ENCODE results near the gene ZMYND10. TPM values are rescaled to one million over a fixed set of nuclear protein-coding genes. Genes with fewer than 3 reads are reported as not detected.

ZMYND10 gene
- total RNA-seq, 2 donors from 2014 or later = 0.26 to 0.31 TPM

DNA sequence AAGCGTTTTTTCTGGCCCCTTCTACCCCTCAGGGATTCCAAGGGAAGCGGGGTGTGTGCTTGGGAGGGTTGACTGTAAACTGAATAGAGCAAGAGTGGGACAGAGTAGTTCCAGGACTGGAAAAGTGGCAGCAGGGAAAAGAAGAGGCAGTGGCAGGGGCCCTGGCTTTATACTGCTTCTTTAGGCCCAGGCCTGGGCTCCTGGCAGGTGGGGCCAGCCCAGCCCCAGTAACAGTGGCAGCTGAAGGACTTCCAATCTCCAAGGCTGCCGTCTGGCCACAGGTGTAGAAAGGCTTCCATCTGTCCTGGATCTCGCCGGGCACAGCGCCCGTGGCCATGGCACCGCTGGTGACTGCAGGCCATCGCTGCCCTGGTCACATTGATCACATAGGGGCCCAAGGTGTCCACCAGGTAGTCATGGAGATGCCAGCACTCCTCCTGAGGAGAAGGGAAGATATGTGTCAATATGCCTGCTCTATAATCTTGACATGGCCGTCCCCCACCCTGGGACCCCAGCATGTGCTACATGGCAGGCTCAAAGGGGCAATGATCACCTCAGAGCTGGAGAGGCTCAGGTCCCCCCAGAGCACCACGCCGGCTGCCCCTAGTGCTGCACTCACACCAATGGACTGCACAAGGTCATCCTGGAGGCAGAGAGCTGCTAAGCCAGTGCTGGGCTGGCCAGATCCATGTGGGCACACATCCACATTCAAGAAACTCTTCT, 52.3 kb downstream of the ZMYND10 start:
- H3K4me1 ChIP-seq = peaks cover 0 to 37% of the 10 kb centered on the region in 2 donors
- TF ChIP-seq, protein P1, sequence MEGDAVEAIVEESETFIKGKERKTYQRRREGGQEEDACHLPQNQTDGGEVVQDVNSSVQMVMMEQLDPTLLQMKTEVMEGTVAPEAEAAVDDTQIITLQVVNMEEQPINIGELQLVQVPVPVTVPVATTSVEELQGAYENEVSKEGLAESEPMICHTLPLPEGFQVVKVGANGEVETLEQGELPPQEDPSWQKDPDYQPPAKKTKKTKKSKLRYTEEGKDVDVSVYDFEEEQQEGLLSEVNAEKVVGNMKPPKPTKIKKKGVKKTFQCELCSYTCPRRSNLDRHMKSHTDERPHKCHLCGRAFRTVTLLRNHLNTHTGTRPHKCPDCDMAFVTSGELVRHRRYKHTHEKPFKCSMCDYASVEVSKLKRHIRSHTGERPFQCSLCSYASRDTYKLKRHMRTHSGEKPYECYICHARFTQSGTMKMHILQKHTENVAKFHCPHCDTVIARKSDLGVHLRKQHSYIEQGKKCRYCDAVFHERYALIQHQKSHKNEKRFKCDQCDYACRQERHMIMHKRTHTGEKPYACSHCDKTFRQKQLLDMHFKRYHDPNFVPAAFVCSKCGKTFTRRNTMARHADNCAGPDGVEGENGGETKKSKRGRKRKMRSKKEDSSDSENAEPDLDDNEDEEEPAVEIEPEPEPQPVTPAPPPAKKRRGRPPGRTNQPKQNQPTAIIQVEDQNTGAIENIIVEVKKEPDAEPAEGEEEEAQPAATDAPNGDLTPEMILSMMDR (IDR thresholded peaks at IDR 0.05) = no peak
- peaks cover 24% of the 10 kb centered on the region for H3K36me3 ChIP-seq
- H3K27ac ChIP-seq = peak overlapping the region; percentile 91 to 96
- H3K9me3 ChIP-seq = no peaks in the 10 kb centered on the region
- no peaks in the 10 kb centered on the region for H3K27me3 ChIP-seq
- no peak for DNase-seq (ENCODE audit: low spot score)
- peak overlapping the region in 1 of 2 donors; percentile 99 for H3K4me3 ChIP-seq

DNA sequence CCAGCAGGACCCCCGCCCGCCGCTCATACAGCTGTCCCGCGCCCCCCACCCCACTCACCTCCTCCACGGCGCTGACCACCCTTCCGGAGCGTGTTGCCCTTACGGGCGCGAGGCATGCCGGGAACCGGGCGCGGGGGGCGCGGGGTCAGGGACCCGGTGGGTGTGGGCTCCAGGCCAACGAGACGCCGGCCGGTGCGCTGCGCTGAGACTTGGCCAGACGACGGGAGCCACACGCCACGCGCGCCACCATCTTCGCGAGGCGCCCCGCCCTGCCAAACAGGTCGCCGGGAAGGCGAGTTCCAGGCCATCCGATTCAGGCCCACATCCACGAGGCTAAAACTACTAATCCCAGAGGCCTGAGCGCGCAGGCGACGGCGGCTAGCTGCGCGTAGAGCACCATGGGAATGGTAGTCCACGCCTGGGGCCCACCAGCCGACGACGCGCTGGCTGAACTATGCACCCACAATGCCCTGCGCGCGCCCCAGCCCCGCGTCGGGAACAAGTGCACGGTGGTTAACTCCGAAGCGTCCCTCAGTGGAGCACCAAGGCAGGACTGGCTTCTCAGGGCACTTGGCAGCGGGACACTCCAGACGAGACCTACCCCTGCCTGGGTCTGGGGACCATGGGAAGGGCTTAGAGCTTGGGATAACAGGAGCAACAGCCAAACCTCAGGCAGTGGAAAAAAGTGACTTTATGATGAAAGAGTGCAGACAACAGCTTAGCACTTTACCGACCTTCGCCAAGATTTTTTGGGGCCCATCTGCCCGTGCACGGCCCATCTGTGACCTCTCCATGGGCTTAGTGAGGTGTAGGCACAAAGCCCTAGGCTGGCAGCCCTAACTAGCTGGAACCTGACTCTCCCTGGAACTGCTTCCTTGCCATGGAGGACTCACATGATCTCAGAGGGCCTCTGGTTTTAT, 53.1 kb downstream of the ZMYND10 start, which contains the start of gene IFRD2:
IFRD2 (minus strand) TSS at position 271 of the 920 bp plus-strand sequence; CDS start at position 116, 155 bp downstream.
- Histone ChIP-seq H3K36me3 (peaks cover 32% of the 10 kb centered on the region), H3K9me3 (no peaks in the 10 kb centered on the region), H3K4me3 (peak within 1 kb of the TSS; percentile 88 to 99), H3K27me3 (no peaks in the 10 kb centered on the region), H3K4me1 (peaks cover 0 to 36% of the 10 kb centered on the region in 2 donors), H3K27ac (peak within 1 kb of the TSS; percentile 91 to 96)
- peak; percentile 98 for DNase-seq (ENCODE audit: low spot score)
- TF ChIP-seq, protein P1 (IDR thresholded peaks at IDR 0.05) = peak in 1 of 2 donors; percentile 16

Other genes starting within 250 kb of the ZMYND10 start
- gene SEMA3F, start 190.4 kb downstream of the ZMYND10 start, total RNA-seq = 10 to 100 TPM in 1 of 2 donors, 1 to 10 TPM in 1; 6.3 to 18.7 TPM
- gene GNAT1, start 154.1 kb downstream of the ZMYND10 start, total RNA-seq = not detected
- gene SLC38A3, start 140.5 kb downstream of the ZMYND10 start, total RNA-seq = 1 to 10 TPM; 2.4 to 7.9 TPM
- gene GNAI2, start 109.5 kb downstream of the ZMYND10 start, total RNA-seq = 100 to 1,000 TPM in 1 of 2 donors, 10 to 100 TPM in 1; 72.1 to 127 TPM
- 10 to 100 TPM; 15.4 to 20.0 TPM for gene SEMA3B, start 76.6 kb downstream of the ZMYND10 start, total RNA-seq
- 10 to 100 TPM in 1 of 2 donors, 1 to 10 TPM in 1; 9.0 to 10.6 TPM for gene LSMEM2, start 66.6 kb downstream of the ZMYND10 start, total RNA-seq
- gene IFRD2, start 53.3 kb downstream of the ZMYND10 start, total RNA-seq = 10 to 100 TPM; 51.0 to 58.5 TPM
- gene HYAL3, start 46.3 kb downstream of the ZMYND10 start, total RNA-seq = 1 to 10 TPM in 1 of 2 donors, under 1 TPM in 1; 0.74 to 3.5 TPM
- gene NAA80, start 46.3 kb downstream of the ZMYND10 start, total RNA-seq = 10 to 100 TPM in 1 of 2 donors, 1 to 10 TPM in 1; 9.0 to 10.7 TPM
- gene HYAL1, start 42.2 kb downstream of the ZMYND10 start, total RNA-seq = 10 to 100 TPM; 38.1 to 40.8 TPM
- gene HYAL2, start 23.0 kb downstream of the ZMYND10 start, total RNA-seq = 100 to 1,000 TPM; 129 to 198 TPM
- 10 to 100 TPM; 23.4 to 29.6 TPM for gene TUSC2, start 17.5 kb downstream of the ZMYND10 start, total RNA-seq
- 10 to 100 TPM; 18.6 to 25.9 TPM for gene RASSF1, start 4.9 kb downstream of the ZMYND10 start, total RNA-seq
- gene NPRL2, start 5.0 kb upstream of the ZMYND10 start, total RNA-seq = 10 to 100 TPM; 12.5 to 20.3 TPM
- 10 to 100 TPM; 11.7 to 11.9 TPM for gene CYB561D2, start 5.1 kb upstream of the ZMYND10 start, total RNA-seq
- gene TMEM115, start 13.8 kb upstream of the ZMYND10 start, total RNA-seq = 10 to 100 TPM; 37.1 to 47.4 TPM
- 1 to 10 TPM; 3.7 to 6.2 TPM for gene CACNA2D2, start 157.9 kb upstream of the ZMYND10 start, total RNA-seq
- gene C3orf18, start 222.0 kb upstream of the ZMYND10 start, total RNA-seq = 10 to 100 TPM; 25.6 to 34.8 TPM
- 1 to 10 TPM; 7.2 to 9.6 TPM for gene HEMK1, start 223.8 kb upstream of the ZMYND10 start, total RNA-seq